ENCODE results near the gene TRAPPC6A. TPM values are rescaled to one million over a fixed set of nuclear protein-coding genes. Genes with fewer than 3 reads are reported as not detected.

Gene TRAPPC6A
- total and polyA plus RNA-seq, 2 donors (not counting 1 experiment from before 2014, with no cell fraction given) = 40.3 to 79.0 TPM

DNA sequence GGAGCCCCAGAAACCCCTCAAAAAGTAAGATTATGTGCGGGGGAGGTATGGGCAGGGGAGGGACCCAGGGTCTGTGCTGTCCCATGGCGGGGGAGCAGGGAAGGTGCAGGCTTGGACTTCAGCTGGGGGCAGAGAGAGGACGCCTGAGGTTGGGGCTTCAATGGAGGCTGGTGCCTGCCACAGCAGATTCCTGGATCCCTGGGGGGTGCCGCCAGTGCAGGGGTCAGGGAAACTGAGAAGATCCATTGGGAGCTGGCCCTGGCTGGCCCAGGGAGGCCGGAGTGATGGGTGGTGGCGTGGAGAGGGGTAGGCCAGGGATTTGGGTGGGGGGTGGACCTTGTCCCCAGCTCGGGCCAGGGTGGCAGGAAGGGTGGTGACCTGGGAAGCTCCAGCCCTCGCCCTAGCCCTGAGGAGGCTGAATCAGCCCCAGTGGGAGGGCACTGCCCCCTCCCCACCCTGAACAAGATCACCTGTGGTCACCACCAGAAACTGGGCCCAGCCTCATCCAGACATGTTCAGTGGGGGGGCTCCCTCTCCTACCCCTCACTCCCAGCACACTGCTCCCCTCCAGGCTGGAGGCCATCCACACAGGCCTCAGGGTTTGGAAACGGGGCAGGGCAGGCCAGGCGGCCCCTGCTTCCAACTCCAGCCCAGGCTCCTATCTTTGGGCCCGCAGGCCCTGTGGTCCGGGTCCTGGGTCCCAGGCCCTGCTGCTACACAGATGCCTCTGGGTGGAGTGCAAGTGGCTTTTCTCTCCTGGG, 18.6 kb downstream of the TRAPPC6A start:
- CTCF ChIA-PET = interaction anchor here (1.3 kb wide), 1 partner anchor 23 kb away, joined by 3 read pairs; no protein-coding TSS in a partner anchor
- no peak for DNase-seq
- WGBS (ENCODE audit: insufficient coverage) = 86% methylated on average over 11 of the region's 12 CpGs
- Mint-ChIP-seq H3K4me3 (no peak overlapping the region), H3K9me3 (ENCODE audit: insufficient read depth) (no peaks in the 10 kb centered on the region), H3K27me3 (peaks cover 30% of the 10 kb centered on the region), H3K4me1 (peaks cover 11% of the 10 kb centered on the region), H3K27ac (no peak overlapping the region)
- peaks cover 4 to 6% of the 10 kb centered on the region in 2 donors for H3K4me1 ChIP-seq (ENCODE audit: control insufficient read depth in 2 of 2, insufficient read depth in 2 of 2, low read length in 2 of 2)
- POLR2A ChIA-PET = no interaction called here
- no peak overlapping the region for H3K27ac ChIP-seq (ENCODE audit: low read length in 2 of 2)
- H3K4me3 ChIP-seq (ENCODE audit: control extremely low read depth in 1 of 5, extremely low read depth in 1 of 5, insufficient read depth in 1 of 5, low read depth in 2 of 5, low read length in 4 of 5) = no peak overlapping the region
- peaks cover 0 to 5% (median 0%) of the 10 kb centered on the region in 3 donors for H3K9me3 ChIP-seq (ENCODE audit: control extremely low read depth in 1 of 3, control insufficient read depth in 2 of 3, insufficient read depth in 1 of 3, low read length in 2 of 3)
- intact Hi-C loops (cut with micrococcal nuclease) = no loop called here
- no peak for ATAC-seq (ENCODE audit: low read depth)
- TF ChIP-seq, protein P1, sequence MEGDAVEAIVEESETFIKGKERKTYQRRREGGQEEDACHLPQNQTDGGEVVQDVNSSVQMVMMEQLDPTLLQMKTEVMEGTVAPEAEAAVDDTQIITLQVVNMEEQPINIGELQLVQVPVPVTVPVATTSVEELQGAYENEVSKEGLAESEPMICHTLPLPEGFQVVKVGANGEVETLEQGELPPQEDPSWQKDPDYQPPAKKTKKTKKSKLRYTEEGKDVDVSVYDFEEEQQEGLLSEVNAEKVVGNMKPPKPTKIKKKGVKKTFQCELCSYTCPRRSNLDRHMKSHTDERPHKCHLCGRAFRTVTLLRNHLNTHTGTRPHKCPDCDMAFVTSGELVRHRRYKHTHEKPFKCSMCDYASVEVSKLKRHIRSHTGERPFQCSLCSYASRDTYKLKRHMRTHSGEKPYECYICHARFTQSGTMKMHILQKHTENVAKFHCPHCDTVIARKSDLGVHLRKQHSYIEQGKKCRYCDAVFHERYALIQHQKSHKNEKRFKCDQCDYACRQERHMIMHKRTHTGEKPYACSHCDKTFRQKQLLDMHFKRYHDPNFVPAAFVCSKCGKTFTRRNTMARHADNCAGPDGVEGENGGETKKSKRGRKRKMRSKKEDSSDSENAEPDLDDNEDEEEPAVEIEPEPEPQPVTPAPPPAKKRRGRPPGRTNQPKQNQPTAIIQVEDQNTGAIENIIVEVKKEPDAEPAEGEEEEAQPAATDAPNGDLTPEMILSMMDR (IDR thresholded peaks at IDR 0.05) = no peak
- no peak for TF ChIP-seq EZH2 (IDR thresholded peaks at IDR 0.05; ENCODE audit: borderline replicate concordance, insufficient read depth, low read depth, low read length, poor library complexity, severe bottlenecking)
- H2AFZ ChIP-seq (ENCODE audit: insufficient read depth, low read depth, low read length, poor library complexity, severe bottlenecking) = no peak overlapping the region
- no peaks in the 10 kb centered on the region for H3K79me2 ChIP-seq (ENCODE audit: control insufficient read depth, insufficient read depth, low read length)
- H3K27me3 ChIP-seq (replicated peaks in 1 of 4; ENCODE audit: control extremely low read depth in 1 of 4, control insufficient read depth in 3 of 4, insufficient read depth in 4 of 4, low read length in 3 of 4) = peaks cover 0 to 28% (median 7%) of the 10 kb centered on the region in 4 experiments
- H3K9ac ChIP-seq (ENCODE audit: low read length) = no peak overlapping the region
- no peaks in the 10 kb centered on the region for H3K36me3 ChIP-seq (replicated peaks in 1 of 2; ENCODE audit: control extremely low read depth in 1 of 2, control insufficient read depth in 1 of 2, extremely low read depth in 1 of 2, insufficient read depth in 2 of 2, low read length in 1 of 2)
- no peaks in the 10 kb centered on the region for H4K20me1 ChIP-seq (ENCODE audit: control insufficient read depth, insufficient read depth, low read length, poor library complexity, severe bottlenecking)
- H3K4me2 ChIP-seq (replicated peaks; ENCODE audit: low read depth, low read length, poor library complexity, severe bottlenecking) = no peak overlapping the region
